Retinal pigment epithelial cell (primary cell): ENCODE measurements around the gene KLHL29.

ENCODE experiments used
- DNase-seq: peaks from one replicate; pipeline ENCODE4 v3.0.0-alpha.2; 2010; ENCODE audit warnings: low read depth
- H3K4me3 ChIP-seq: 2 replicates; pipeline ENCODE4 v1.5.1; 2011; ENCODE audit warnings: mild to moderate bottlenecking, low read length, control low read depth, moderate library complexity
- CTCF ChIP-seq: conservative IDR thresholded peaks from 2 replicates; pipeline ENCODE4 v1.5.1; 2011; ENCODE audit warnings: low read depth, low read length, control low read depth, inconsistent platforms

The KLHL29 gene

GRCh38 chr2:23597687-23598086, 212.7 kb downstream of the KLHL29 start:
- no peak for DNase-seq
- H3K4me3 ChIP-seq = no peak overlapping the region
- TF ChIP-seq CTCF = no peak

- TF ChIP-seq CTCF = no peak
- no peak for DNase-seq
- no peak overlapping the region for H3K4me3 ChIP-seq
Observed at GRCh38 chr2:23599006-23599405, 214.0 kb downstream of the KLHL29 start.

- H3K4me3 ChIP-seq = no peak overlapping the region
- DNase-seq = no peak
- no peak for TF ChIP-seq CTCF
Observed at GRCh38 chr2:23599667-23600066, 214.7 kb downstream of the KLHL29 start.

- DNase-seq = no peak
- TF ChIP-seq CTCF = no peak
- H3K4me3 ChIP-seq = no peak overlapping the region
Observed at GRCh38 chr2:23600346-23600745, 215.4 kb downstream of the KLHL29 start.

- no peak for TF ChIP-seq CTCF
- no peak overlapping the region for H3K4me3 ChIP-seq
- no peak for DNase-seq
Observed at GRCh38 chr2:23601301-23601965, 216.5 kb downstream of the KLHL29 start.

GRCh38 chr2:23602116-23602515, 217.1 kb downstream of the KLHL29 start:
- DNase-seq = no peak
- no peak for TF ChIP-seq CTCF
- H3K4me3 ChIP-seq = no peak overlapping the region

GRCh38 chr2:23603156-23603555, 218.2 kb downstream of the KLHL29 start:
- DNase-seq = no peak
- H3K4me3 ChIP-seq = no peak overlapping the region
- TF ChIP-seq CTCF = no peak
